Measurements from ENCODE around the gene NOC3L. TPM values are rescaled to one million over a fixed set of nuclear protein-coding genes. Genes with fewer than 3 reads are reported as not detected.

NOC3L gene
- total and polyA plus RNA-seq, 2 donors (not counting 3 experiments of a cell fraction or from before 2014, with no cell fraction given), result 4.3 to 20.5 TPM

- intact Hi-C loops (cut with micrococcal nuclease) (no loop called here), dilution Hi-C loops (cut with MboI; ENCODE audit: extremely low pct_ligation_motif_present, low sequenced_read_pairs) (no loop called here)
- H3K27ac ChIP-seq (ENCODE audit: insufficient read depth, low read depth, low read length), result no peak overlapping the region
- no TSS peak for BruUV-seq (replicated peaks)
- H3K36me3 ChIP-seq (ENCODE audit: control insufficient read depth in 2 of 2, extremely low read depth in 1 of 2, insufficient read depth in 2 of 2, low read length in 2 of 2), result peaks cover 5 to 29% of the 10 kb centered on the region in 2 experiments
- H3K9ac ChIP-seq (replicated peaks; ENCODE audit: extremely low read depth, insufficient read depth, low read length), result no peak overlapping the region
- H2AFZ ChIP-seq (ENCODE audit: low read depth, low read length), result no peak overlapping the region
- DNase-seq (ENCODE audit: low read depth, low spot score), result no peak
- H3K9me3 ChIP-seq (replicated peaks; ENCODE audit: control insufficient read depth, insufficient read depth, low read length), result no peaks in the 10 kb centered on the region
- FAIRE-seq, result no peak
- CTCF ChIA-PET, result interaction anchor here (0.6 to 2.8 kb wide), 7 partner anchors 9 to 111 kb away, joined by 3 to 46 read pairs (median 5); no protein-coding TSS in a partner anchor
- no peaks in the 10 kb centered on the region for H3K79me2 ChIP-seq (ENCODE audit: control insufficient read depth, insufficient read depth, low read length)
- H3K9me1 ChIP-seq (replicated peaks; ENCODE audit: control insufficient read depth, extremely low read depth, insufficient read depth, low read length), result no peaks in the 10 kb centered on the region
- TF ChIP-seq FOS (IDR thresholded peaks at IDR 0.05; ENCODE audit: borderline replicate concordance, insufficient read depth, low read length) (no peak), POLR2A (IDR thresholded peaks at IDR 0.05; ENCODE audit: low read depth, low read length) (no peak), GATA2 (IDR thresholded peaks at IDR 0.05; ENCODE audit: insufficient read depth, insufficient read length, low read depth, low read length) (no peak), MYC (IDR thresholded peaks at IDR 0.05; ENCODE audit: low read depth, low read length) (no peak), EZH2 (IDR thresholded peaks at IDR 0.05; ENCODE audit: borderline replicate concordance, low read depth, low read length, severe bottlenecking) (no peak), POLR2AphosphoS5 (IDR thresholded peaks at IDR 0.05; ENCODE audit: insufficient read depth, low read depth, low read length) (no peak), MAX (IDR thresholded peaks at IDR 0.05; ENCODE audit: insufficient read depth, insufficient read length) (no peak), JUN (IDR thresholded peaks at IDR 0.05; ENCODE audit: borderline replicate concordance, insufficient read depth, insufficient read length, low read depth) (no peak), CTCF (IDR thresholded peaks at IDR 0.05; ENCODE audit: extremely low read depth in 1 of 2, insufficient read depth in 1 of 2, low read depth in 1 of 2, low read length in 2 of 2) (no peak)
- no peak overlapping the region for H3K4me3 ChIP-seq (replicated peaks in 1 of 3; ENCODE audit: insufficient read depth in 1 of 3, low read depth in 1 of 3, low read length in 3 of 3)
- H3K27me3 ChIP-seq (ENCODE audit: control insufficient read depth in 2 of 2, insufficient read depth in 2 of 2, low read length in 2 of 2), result no peaks in the 10 kb centered on the region
- H3K4me1 ChIP-seq (ENCODE audit: control insufficient read depth, extremely low read depth, insufficient read depth, low read length), result no peaks in the 10 kb centered on the region
- no peak overlapping the region for H3K4me2 ChIP-seq (ENCODE audit: insufficient read depth, low read length)
- H4K20me1 ChIP-seq (replicated peaks; ENCODE audit: control insufficient read depth, extremely low read depth, insufficient read depth, low read length), result no peaks in the 10 kb centered on the region
- POLR2A ChIA-PET, result interaction anchor here (0.9 kb wide), 1 partner anchor 126 kb away, joined by 3 read pairs; no protein-coding TSS in a partner anchor
These were observed 29.7 kb downstream of the NOC3L start for GRCh38 chr10:94333051-94333450.

Data from endothelial cell of umbilical vein (primary cell).